GM21360 (cell line): ENCODE results near the gene LONRF2.

Experiments used
- ATAC-seq: cut with Tn5 transposase; IDR thresholded peaks from one replicate; pipeline ENCODE4 v1.9.1; 2021; ENCODE audit warnings: mild to moderate bottlenecking, moderate library complexity; ENCODE audit not compliant: unreplicated experiment

LONRF2 gene

DNA sequence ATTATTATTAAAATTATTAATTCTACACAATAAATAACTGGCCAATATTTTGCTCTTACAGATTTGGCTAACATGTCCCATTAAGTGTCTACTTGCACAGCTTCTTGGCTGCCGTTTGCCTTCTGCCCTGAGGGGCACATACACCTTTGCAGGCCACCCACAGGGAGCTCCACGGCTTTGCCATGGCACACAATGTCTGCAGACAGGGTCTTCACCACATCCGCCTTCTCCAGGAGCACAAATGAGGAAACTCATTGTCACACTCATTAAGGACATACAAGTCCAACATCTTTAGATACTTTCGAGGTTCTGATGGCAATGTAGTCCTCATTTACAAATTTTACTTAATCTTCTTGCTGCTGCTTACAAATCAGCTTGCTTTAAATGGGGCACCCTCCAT lies 45.6 kb downstream of the LONRF2 start:
- no peak for ATAC-seq

DNA sequence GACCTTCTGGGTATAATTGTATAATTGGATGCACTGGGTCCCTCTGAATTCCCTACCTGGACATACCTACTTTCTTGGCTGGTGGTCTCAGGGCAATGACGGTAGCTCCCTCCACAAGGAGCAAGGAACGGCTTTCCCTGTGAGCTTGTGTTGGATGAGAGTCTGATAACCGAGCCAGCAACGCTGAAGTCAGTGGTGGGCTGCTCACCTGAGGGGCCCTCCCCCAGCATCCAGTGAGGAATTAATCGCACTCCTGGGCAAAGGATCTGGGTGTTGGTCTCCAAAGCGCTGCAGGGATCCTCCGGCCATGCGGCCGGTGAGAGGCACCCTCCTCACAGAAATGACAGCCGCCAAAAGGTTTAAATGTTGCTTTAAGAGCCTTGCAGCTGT lies 47.1 kb downstream of the LONRF2 start:
- ATAC-seq, result no peak

DNA sequence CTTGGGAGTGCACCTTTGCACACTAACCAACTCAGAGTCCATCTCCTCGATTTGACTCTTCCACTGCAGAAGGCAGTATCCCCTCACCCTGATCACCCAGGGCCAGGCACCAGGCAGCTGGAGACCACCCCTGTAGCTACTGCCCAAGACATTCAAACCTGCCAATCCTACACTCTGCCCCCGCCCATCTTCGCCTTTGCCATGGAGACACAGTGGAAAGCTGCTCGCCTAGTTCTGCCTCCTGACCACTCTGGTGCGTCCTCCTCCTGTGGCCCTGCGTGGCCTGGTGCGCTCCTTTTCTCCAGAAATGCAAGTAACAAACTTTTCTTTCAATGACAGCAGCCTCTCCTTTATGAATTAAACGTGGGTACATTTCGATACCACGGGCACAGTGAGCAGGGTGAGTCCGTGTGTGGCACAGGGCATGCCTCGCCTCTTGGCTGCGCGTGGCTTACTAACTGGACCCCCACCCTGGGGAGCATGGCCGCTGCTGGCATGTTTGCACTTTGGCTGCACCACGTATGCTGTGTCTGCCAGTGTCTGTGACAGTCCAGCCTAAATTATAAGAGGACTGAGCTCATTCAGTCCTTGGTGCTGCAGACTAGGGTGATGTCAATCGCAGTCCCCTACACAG lies 47.6 kb downstream of the LONRF2 start:
- no peak for ATAC-seq

DNA sequence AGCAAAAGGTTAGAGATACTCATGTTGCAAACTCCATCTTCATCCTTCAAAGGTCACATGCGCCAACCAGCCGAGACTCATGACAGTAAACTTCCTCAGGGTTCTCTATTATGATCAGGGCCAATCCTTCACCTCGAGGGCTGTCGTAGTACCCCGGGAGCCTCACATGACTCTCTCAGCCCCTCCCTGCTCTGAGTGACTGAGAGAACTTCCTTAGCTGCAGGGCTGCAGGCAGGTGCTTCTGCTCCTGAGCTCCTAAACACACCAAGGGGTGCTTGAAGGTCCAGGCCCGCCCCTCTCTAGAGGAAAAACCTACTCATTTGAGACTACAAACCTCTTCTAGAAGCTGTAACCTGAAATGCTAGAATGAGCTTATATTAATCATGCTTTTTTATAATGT lies 48.2 kb downstream of the LONRF2 start:
- ATAC-seq, result no peak

DNA sequence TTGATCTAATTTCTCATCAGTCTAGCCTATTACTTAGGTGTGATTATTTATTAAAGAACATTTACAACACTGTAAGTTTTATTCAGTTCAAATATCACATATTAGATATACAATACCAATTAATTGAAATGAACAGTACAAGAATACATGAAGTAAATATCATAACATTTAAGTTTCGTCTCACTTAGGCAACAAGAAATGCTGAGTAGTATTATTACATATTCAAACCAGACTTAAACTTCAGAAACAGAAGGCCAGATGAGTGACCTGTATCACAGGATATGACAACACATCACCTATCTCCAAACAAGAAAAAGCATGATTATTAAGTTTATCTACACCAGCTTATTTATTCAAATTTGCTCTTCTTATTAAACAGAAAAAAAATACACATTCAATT lies 48.9 kb downstream of the LONRF2 start:
- ATAC-seq, result no peak

DNA sequence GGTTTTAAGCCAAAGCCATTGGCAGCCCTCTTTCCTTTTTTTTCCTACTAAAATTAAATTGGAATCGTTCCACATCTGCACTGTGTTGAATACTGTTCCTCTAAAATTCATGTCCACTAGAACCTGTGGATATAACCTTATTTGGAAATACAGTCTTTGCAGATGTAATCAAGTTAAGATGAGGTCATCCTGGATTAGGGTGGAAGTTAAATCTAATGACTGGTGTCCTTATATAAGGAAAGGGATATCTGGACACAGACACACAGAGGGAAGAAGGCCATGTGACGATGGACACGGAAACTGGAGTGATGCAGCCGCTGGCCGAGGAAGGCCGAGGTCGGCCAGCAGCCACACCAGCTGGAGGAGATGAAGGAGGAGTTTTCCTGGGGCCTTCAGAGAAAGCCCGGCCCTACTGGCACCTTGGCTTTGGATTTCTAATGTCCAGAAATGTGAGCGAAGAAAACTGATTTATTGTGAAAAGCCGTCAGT lies 49.4 kb downstream of the LONRF2 start:
- ATAC-seq, result no peak

DNA sequence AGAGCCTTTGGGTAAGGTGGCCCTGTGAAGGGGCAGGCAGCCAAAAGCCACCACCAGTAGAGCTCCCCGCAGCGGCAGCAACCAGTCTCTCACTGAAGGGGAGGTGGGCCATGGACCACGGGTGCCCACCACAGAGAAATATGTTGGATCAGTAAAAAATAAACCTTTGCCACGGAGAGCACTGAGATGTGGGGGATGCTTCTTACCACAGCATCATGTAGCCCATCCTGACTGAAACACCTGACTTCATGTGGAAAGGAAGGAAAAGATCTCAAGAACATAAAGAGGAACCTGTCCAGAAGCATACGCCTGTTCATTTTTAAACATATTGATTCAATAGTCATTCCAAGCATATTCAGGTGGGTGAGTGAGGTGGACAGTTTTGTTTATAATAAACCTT lies 51.1 kb downstream of the LONRF2 start:
- no peak for ATAC-seq

DNA sequence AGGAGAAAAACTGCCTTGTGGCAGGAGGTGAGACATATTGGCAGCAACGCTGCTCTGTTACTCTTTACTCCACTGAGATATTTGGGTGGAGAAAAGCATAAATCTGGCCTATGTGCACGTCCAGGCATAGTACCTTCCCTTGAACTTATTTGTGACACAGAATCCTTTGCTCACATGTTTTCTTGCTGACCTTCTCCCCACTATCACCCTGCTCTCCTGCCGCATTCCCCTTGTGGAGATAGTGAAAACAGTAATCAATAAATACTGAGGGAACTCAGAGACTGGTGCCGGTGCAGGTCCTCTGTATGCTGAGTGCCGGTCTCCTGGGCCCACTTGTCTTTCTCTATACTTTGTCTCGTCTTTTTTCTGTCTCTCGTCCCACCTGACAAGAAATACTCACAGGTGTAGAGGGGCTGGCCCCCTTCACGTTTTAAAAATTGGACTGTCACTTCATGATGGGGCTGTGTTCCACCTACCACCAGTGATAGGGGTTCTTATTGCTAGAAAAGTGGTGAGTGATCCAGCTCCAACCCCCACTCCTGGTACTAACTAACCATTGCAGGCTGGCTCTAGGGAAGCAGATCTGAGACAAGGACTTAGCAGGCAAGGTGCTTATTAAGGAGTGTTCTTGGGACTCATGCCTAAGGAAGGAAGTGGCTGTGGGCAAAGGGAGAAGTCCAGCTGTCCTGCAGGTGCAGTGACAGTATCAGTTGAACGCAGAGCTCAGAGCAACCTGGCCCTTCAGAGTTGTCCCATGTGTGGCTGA lies 51.7 kb downstream of the LONRF2 start:
- no peak for ATAC-seq

DNA sequence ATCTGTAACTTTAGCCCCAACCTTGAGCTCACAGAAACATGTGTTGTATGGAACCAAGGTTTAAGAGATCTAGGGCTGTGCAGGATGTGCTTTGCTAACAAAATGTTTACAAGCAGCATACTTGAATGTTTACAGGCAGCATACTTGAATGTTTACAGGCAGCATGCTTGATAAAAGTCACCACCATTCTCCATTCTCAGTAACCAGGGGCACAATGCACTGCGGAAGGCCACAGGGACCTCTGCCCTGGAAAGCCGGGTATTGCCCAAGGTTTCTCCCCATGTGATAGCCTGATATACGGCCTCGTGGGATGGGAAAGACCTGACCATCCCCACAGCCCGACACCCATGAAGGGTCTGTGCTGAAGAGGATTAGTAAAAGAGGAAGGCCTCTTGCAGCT lies 52.4 kb downstream of the LONRF2 start:
- ATAC-seq, result no peak

DNA sequence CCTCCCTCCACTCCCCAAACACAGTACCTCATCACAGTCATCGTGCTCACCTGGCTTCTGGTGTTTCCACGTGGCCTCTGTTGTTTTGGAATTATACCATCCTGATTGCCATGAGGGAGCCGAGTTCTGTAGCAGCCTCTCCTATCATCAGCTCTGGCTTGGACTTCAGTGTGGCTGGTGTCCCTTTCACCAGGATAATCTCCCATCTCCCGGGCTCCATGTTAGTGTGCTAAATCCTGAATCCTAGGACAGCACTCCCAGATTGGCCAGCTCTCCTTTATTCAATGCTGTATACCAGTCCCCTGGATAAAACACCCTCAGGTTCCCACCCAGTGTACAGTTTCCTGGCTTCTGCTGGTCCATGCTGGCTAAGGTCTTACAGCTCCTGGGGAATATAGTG lies 53.3 kb downstream of the LONRF2 start:
- ATAC-seq, result no peak

DNA sequence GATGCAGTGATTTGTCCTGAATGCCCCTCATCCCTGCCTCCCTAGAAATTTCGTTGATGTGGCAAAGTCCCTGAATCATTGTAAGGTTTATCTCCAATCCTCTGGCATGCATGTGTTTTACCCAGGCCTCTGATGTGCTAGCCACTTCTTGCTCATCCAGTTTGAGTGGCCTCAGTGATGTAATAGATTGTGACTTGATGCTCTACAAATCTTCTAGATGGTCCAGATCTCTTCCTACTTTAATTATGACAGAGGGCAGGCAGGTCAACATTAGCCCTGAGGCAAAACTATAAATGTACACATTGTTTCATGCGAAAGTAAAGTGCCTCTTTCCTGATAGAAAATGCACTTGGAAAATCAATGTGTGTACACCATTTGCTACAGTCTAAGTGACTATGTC lies 54.5 kb downstream of the LONRF2 start:
- ATAC-seq, result no peak

DNA sequence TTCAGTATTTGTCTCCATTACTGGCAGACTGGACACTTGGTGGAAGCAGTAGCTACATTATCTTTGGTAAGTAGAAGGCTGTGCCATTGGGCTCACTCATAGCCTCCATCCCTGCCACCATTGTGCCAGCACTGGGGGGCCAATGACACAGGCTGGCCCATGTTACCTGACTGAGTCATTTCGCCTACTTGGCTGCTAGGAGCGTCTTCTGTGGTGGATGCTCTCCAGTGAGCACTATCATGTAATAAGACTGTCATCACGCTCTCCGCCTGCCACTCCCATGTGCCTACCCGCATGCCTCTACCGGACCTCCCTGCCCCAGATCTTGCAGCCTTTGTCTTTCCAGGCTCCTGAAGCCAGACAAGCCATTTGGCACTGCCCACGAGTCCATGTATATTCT lies 56.2 kb downstream of the LONRF2 start:
- no peak for ATAC-seq

DNA sequence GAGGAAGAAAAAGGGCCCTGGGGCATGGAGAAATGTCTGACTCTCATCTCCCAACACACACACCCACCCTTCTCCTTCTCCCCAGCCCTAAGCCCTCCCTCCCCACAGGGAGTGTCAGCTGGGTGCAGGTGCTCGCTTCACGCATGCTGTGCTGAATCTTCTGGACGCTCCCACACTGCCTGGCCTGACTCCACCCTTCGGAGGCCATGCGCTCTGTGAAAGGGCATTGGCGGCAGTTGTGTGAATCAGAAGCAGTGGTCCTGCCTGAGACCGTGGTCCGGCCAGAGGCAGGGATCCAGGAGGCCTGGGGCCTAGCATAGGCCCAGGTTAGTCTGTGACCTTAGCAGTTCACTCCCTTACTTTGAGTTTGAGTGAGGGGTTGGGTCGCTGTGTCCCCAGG lies 57.1 kb downstream of the LONRF2 start:
- ATAC-seq, result no peak

DNA sequence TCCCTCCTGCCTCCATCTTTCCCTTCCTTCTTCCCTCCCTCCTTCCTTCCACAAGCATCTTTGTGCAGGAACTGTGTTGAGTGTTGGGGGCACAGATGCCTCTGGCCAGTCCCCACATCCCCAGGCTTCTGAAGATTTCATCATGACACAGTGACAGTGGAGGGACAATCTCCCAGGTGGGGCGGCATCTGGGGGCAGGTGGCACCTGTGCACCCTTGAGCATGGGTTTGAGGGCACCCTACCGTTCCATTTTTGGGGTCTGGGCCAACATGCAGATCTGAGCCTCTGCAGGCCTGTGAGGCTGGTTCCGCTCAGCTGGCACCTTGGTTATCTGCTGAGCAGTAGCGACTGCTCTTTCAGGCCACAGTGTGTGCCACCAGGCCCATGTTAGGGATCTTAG lies 57.6 kb downstream of the LONRF2 start:
- no peak for ATAC-seq

DNA sequence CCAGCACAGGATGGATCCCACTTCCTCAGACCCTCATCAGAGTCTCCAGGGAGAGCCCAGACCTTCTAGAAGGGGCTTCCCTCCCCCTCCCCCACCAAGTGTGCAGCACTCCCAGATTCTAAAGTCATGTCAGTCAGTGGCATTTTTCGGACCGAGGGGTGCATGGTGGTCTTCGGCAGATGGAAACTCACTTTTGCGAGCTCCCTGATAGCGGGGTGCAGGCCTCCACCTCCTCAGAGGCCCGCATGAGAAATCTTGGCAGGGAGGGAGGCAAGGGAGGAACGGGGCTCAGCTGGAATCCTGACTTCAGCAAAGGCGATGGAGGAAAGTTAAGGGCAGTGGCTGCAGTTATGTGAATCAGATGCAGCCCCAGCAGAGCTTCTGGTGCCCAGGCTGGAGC lies 58.2 kb downstream of the LONRF2 start:
- no peak for ATAC-seq

DNA sequence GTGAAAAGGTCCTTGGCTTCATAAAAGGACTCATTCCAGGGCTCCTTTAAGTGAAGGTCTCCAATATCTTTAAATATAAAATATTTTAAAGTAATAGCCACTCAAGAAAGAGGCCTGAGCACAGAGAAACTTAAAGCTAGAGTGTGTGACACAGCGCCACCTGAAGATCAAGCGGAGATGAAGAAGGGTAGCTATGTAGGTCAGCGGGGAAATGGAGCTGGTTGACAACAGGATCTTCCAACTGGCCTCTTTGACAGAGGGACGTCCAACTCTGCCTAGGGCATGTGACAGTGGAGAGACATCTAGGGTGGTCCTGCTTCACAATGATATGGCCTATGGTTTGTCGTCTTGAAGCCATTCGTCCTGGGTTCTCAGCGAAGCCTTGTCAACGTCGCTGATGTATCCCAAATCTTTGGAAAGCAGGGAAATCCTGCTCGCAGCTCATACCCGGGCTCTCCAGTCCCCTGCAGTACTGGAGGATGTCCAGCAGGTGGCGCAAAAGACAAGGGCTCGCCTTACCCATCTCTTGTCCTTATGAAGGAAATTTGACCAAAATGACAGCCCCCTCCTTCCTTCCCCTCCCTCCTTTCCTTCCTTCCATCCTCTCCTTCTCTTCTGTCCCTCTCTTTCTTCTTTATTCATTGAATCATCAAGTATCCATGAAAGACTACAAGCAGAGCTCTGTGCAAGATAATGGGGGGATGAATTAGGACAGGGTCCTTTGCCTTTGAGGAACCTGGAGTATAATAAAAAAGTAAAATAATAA lies 59.6 kb downstream of the LONRF2 start:
- no peak for ATAC-seq

DNA sequence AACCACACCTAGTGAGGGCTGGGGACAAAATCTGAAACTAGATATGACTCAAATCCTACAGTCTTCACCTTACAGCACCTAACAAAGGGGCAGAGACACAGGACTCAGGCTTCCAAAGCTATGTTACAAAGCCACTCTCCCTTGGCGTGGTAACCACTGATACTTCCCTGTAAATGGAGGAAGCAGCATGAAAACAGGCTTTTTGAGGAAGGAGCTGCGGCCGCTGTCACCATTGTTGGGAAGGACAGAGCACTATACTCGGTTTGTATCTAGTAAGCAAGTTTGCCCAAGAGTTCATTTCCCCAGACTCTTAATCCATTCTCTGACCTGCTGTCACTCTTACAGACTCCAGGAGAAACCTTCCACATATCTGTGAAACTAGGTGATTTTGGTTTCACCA lies 60.3 kb downstream of the LONRF2 start:
- ATAC-seq, result no peak

DNA sequence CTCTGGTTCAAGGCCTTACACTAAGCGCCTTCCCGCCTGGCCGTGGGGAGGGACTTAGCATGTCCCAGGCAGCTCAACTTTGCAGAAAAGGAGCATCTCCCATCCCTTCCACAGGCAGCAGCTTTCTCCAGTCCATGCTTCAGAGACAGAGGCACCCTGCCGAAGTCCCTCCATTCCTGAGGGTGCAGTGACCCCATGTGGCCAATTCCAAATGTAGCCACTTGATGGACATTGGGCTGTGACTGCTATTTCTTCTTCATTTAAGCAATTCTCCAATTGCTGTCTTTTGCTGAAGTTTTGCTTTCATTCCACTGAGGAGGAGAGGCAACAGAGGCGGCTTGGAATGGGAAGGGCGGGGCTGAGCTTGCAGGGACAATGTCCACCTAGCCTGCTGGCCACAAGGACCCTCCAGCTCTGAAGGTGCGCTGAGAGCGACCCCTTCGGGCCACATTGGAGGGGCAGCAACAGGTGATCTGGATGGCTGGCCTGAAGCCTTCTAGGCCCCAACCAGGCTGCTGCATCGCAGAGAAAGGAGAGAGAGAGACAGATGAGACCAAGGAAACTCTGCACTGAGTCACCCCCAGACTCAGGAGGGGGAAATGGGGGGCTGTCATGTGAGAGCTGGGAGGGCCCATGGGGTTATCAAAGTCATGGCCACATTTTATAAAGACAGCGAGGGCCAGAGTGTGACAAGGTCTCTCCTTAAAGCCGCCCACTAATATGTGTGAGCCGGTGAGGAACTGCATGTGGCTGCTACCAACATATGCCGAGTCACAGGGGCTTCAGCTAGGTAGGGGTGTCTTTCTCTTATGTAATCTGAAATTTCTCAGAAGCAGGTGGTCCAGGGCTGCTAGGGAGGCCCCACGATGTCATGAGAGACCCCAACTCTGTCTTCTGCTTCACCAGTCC lies 61.3 kb downstream of the LONRF2 start:
- ATAC-seq, result no peak

DNA sequence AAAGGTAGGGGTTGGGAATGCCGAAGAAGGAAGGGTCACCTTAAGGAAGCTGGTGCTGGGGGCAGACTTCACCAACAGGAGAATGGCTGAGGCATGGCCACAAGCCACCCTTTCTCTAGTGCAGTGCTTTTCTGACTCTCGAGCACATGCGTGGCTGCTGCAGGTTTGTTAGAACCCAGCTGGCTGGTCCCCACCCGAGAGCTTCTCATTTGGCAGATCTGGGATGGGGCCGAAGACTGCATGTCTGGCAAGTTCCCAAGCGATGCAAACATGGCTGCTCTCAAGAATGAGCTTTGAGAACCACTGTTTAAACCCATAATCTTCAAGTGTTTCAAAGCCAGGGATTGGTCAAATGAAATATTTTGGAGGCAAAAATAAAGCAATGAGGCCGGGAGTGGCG lies 63.2 kb downstream of the LONRF2 start:
- ATAC-seq, result no peak

DNA sequence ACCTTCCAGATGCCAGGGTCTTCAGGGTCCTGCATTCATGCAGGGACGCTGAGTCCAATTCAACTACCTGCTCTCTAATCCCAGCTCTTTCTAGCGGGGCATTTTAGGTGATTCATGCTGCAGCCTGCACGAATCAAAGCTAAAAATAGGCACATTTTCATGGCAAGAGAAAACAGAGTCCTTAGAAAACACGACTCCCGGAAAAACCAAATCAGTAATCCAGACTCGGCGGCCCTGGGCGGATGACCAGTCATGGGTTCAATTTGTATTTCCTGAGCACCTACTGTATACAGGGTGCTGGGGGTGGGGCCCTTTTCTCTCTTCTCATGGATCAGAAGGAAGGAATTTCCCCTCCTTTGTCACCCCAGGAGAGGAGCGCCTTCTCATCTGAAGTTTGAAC lies 64.4 kb downstream of the LONRF2 start:
- no peak for ATAC-seq

DNA sequence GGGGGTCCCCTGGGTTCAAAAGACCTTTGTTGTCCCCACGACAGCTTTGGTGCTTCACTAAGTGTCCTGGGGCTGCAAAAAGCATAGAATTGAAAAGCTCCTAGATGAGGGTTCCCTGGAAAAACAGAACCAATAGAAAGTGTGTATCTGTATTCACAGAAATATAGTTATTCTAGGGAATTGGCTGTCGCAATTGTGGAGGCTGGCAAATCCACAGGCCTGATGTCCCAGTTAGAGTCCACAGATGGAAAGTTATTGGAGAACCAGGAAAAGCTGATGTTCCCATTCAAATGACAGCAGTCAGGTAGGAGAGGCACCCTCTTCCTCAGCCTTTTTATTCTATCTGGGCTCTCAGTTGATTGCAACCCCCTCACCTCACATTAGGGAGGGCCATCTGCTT lies 65.5 kb downstream of the LONRF2 start:
- ATAC-seq, result no peak
